HG03378 (cell line): ENCODE results near the gene PLXNB2.
"Not testable (repeated sequence)": the region's sequence is repeated elsewhere in the genome, so short reads cannot be mapped to it uniquely, and the experiment has no call there.

Source experiments
- ATAC-seq: cut with Tn5 transposase; IDR thresholded peaks from one replicate; pipeline ENCODE4 v1.9.1; 2021; ENCODE audit warnings: mild to moderate bottlenecking, moderate library complexity; ENCODE audit not compliant: unreplicated experiment

Gene PLXNB2, protein sequence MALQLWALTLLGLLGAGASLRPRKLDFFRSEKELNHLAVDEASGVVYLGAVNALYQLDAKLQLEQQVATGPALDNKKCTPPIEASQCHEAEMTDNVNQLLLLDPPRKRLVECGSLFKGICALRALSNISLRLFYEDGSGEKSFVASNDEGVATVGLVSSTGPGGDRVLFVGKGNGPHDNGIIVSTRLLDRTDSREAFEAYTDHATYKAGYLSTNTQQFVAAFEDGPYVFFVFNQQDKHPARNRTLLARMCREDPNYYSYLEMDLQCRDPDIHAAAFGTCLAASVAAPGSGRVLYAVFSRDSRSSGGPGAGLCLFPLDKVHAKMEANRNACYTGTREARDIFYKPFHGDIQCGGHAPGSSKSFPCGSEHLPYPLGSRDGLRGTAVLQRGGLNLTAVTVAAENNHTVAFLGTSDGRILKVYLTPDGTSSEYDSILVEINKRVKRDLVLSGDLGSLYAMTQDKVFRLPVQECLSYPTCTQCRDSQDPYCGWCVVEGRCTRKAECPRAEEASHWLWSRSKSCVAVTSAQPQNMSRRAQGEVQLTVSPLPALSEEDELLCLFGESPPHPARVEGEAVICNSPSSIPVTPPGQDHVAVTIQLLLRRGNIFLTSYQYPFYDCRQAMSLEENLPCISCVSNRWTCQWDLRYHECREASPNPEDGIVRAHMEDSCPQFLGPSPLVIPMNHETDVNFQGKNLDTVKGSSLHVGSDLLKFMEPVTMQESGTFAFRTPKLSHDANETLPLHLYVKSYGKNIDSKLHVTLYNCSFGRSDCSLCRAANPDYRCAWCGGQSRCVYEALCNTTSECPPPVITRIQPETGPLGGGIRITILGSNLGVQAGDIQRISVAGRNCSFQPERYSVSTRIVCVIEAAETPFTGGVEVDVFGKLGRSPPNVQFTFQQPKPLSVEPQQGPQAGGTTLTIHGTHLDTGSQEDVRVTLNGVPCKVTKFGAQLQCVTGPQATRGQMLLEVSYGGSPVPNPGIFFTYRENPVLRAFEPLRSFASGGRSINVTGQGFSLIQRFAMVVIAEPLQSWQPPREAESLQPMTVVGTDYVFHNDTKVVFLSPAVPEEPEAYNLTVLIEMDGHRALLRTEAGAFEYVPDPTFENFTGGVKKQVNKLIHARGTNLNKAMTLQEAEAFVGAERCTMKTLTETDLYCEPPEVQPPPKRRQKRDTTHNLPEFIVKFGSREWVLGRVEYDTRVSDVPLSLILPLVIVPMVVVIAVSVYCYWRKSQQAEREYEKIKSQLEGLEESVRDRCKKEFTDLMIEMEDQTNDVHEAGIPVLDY (N-terminal part only)

DNA sequence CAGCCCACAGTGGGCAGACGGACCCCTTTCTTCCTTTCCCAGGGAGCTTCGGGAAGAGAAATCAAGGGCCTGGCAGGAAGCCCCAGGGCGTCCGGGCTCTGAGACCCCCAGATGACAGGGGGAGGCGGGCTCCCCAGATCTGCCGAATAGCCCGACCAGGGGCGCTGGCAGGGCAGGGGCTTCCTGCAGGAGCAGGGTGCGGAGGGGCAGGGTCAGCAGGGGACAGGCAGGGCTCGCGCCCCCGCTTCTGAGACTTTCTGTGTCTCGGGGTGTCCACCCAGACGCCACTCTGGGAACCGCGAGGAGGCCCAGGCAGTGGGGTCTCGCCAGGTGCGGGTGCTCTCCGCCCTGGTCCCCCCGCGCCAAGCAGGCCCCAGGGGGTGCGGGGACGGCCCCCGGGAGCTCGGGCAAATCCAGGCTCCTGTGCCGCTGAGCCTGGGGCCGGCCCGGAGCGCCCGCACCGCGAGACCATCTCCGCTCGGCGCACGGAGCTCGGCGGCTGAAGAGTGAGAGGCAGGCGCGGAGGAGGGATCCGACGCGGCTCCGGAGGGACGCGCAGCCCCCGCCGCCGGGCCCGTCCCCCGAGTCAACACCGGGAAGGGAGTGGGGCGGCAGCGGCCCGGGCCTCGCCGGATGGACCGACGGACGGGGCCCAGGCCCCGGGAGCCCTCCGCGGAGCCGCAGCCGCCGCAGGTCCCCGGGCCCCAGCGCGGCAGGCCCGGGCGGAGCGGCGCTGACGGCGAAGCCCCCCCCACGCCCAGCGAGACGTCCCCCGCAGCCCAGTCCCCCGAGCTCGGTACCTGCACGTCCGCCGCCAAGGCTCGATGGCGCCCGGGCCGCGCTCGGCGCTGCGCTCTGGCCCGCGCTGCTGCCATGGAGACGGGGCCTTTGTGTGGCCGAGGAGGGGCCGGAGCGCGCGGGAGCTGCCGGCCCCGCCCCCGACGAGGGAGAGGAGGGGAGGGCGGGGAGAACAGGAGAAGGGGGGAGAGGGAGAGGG, at the start of gene PLXNB2:
TSS of gene PLXNB2 (minus strand) at position 894 of the 997 bp plus-strand sequence. CDS start 17,062 bp downstream, outside the sequence.
- no peak for ATAC-seq

DNA sequence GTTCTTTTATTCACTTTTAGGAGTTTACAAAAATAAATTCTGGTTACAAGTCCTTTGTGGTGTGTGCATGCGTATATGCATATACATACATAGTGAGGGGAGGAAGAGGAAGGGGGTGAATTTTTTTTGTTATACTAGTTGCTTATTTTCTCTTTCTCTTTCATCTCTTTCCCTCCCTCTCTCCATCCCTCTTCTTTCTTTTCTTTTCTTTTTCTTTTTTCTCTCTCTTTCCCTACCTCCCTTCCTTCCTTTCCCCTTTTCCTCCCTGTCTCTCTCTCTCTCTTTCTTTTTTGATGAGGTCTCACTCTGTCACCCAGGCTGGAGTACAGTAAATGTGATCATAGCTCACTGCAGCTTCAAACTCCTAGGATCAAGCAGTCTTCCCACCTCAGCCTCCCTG, 49.8 kb upstream of the PLXNB2 start:
- no peak for ATAC-seq

DNA sequence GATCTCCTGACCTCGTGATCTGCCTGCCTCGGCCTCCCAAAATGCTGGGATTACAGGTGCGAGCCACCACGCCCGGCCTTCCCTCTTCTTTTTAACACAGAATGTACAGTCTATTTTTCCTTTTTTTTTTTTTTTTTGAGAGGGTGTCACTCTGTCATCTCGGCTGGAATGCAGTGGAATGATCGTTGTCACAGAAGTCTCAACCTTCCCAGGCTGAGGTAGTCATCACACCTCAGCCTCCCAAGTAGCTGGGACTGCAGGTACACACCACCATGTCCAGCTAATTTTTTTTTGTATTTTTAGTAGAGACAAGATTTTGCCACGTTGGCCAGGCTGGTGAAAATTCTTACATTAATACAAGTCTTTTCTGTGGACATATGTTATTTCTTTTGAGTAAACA, 48.7 kb upstream of the PLXNB2 start:
- ATAC-seq = no peak

DNA sequence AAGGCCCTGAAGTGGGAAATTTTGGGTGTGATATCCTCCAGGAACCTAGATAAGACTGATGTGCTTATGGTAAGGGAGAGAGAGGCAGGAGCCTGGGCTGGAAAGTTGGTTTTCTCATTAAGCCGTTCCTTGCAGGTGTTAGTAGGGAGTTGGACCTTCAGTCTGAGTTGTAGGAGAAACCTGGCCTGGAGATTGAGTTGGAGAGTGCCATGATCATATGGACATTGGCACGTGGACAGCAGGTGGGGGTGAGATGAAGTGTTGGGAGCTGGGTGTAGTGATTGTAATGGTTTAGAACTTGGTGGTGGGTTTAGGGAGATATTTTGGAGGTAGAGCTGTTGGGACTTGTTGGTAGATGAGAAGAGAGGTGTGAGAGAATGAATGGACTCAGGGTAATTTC, 40.6 kb upstream of the PLXNB2 start:
- ATAC-seq = no peak

DNA sequence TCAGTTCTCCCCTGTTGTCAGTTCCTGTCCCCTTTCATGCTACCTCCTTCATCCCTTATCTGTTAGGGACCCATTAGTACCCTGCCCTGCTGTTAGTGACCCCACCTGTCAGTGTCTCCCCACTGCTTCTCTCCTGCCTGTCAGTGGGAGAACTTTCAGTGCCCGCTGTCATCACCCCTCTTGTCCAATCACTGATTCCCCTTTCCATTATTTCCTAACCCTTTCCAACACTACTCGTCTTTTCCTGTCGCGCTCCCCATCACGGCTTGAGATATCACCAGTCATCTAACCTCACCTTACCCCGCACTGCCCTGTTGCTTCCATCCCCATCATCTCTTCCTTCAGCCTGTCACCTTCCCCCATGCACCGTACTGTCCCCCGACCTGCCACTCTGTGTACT, 39.7 kb upstream of the PLXNB2 start:
- no peak for ATAC-seq

DNA sequence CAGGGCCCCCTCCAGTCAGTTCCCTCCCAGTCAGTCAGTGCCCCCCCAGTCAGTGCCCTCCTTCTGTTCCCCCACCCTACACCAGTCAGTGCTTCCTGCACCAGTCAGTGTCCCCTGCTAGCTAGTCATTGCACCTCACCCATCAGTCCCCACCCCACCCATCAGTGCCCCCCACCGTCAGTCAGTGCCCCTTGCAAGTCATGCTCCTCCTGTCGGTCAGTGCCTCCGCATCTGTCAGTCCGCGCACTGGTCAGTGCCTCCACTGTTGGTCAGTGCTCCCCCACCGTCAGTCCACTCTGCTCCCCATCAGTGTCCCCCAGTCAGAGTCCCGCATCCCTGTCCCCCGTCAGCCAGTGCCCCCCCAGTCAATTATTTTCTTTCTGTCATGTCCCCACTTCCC, 39.0 kb upstream of the PLXNB2 start:
- no peak for ATAC-seq

DNA sequence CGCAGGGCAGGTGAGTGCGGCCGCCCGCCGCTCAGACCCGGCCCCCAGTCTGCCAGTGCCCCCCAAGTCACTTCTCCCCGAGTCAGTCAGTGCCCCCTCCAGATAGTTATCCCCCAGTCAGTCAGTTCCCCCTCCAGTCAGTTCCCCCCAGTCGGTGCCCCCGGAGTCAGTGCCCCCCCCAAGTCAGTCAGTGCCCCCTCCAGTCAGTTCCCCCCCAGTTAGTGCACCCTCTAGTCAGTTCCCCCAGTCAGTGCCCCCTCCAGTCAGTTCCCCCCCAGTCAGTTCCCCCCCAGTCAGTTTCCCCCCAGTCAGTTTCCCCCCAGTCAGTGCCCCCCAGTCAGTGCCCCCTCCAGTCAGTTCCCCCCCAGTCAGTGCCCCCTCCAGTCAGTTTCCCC, 36.1 kb upstream of the PLXNB2 start:
- no peak for ATAC-seq

DNA sequence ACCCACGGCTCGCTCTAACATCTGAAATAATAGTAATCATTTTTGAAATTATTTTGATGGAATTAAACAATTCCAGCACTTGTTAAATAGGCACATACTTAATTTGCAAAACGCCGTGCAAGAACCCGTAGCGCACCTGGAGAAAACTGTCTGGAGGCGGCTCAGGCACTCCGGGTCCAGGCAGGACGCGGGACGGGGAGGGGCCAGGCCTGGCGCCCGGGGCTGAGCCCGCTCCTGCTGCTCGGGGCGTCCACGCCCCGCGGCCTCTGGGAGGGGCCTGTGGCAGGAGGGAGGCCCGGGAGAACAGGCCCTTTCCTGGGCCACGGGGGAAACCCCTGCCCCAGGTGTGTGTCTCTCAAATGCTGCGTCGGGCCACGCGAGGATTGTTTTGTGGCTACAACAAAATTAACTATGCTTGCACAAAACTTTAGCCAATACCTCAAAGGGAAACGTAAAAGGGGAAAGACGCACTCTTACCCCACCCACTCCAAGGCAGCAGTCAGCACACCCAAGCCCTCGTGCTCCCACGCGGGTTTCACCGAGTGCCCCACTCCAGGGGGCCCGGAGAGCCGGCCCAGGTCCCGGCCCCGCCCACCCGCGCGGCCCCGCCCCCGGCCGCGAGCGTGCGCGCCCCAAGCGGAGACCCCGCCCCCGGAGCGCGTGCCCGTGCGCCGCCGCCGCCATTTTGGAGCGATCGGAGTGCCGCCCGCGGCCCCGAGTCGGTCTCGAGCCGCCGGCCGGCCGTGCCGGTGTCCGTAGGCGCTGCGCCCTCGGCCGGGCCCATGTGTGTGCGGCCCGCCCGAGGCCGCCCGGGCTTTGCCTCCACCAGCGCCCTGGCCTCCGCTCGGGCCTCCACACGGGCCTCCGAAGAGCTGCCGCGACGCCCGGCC, 35.5 kb upstream of the PLXNB2 start, which contains the start of gene PPP6R2:
TSS of gene PPP6R2 (plus strand) at position 677 of the 890 bp plus-strand sequence. CDS start 50,582 bp downstream, outside the sequence.
- ATAC-seq = peak; percentile 47

DNA sequence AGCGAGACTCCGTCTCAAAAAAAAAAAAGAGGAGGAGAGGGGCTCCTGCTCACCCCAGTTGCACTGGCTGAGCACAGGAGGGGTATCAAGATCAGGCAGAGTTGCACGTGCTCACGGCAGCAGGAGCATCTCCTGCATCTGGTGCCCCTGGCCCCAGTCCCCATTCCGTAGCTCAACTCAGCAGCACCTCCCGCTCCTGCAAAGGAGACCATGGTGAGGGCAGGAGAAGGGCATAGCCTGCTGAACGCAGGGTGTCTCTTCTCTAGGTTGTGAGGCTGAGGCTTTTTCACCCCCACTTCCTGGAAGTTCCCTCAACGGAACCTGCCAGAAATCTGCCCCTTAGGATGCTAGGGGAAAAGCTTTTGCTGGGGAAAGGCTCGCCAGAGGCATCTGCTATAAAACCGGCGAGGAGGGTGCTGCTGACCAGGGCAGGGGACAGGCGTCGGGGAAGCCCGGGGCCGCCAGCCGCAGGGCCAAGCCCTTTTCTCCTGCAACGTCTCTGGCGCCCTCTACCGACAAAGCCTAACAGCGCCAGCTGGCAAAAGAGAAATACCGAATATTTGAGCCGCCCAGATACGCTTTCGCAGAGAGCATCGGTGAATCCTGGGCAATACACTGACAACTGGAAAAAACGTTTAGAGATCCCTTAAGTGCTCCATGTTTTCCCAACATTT, 34.7 kb upstream of the PLXNB2 start:
- ATAC-seq = peak; percentile 57

DNA sequence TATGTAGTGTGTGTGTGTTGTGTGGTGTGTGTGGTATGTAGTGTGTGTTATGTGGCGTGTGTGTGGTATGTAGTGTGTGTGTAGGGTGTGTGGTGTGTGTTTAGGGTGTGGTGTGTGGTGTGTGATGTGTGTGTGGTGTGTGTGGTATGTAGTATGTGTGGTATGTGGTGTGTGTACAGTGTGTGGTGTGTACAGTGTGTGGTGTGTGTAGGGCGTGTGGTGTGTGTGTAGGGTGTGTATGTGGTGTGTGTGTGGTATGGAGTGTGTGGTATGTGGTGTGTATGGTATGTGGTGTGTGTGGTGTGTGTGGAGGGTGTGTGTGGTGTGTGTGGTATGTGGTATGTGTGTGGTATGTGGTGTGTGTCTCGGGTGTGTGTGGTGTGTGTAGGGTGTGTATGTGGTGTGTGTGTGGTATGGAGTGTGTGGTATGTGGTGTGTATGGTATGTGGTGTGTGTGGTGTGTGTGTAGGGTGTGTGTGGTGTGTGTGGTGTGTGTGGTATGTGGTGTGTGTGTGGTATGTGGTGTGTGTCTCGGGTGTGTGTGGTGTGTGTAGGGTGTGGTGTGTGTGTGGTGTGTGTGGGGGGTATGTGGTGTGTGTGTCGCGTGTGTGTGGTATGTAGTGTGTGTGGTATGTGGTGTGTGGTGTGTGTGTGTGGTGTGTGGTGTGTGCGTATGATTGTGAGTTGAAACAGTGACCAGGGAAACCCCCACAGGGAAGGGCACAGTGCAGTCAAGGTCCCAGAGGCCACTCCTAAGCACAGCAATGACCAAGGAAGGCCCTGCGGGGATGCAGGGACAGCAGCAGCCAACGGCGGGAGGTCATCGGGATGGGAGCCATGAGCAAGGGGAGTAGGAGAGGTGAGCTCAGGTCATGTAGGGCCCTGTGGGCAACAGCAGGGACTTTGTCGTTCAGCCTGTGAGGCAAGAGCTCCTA, 32.8 kb upstream of the PLXNB2 start:
- ATAC-seq = no peak

DNA sequence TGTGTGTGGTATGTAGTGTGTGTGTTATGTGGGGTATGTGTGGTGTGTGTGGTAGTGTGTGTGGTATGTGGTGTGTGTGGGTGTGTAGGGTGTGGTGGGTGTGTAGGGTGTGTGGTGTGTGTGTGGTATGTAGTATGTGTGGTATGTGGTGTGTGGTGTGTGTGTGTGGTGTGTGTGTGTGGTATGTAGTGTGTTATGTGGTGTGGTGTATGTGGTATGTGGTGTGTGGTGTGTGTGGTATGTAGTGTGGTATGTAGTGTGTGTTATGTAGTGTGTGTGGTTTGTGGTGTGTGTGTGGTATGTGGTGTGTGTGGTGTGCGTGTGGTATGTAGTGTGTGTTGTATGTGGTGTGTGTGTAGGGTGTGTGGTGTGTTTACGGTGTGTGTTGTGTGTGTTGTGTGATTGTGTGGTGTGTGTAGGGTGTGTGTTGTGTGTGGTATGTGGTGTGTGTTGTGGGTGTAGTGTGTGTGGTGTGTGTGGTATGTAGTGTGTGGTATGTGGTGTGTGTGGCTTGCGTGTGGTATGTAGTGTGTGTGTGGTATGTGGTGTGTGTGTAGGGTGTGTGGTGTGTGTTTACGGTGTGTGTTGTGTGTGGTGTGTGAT, 31.5 kb upstream of the PLXNB2 start:
- no peak for ATAC-seq

DNA sequence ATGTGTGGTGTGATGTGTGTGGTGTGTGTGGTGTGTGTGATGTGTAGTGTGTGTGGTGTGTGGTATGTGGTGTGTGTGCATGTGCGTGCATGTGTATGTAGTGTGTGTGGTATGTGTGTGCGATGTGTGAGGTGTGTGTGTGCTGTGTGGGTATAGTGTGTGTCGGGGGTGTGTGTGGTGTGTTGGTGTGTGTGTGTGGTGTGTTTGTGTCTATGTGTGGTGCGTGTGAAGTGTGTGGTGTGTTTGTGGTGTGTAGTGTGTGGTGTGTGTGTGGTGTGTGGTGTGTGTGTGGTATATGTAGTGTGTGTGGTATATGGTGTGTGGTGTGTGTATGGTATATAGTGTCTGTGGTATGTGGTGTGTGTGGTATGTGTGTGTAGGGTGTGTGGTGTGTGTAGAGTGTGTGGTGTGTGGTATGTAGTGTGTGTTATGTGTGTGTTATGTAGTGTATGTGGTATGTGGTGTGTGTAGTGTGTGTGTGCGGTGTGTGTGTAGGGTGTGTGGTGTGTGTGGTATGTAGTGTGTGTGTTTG, 30.7 kb upstream of the PLXNB2 start:
- ATAC-seq = no peak

DNA sequence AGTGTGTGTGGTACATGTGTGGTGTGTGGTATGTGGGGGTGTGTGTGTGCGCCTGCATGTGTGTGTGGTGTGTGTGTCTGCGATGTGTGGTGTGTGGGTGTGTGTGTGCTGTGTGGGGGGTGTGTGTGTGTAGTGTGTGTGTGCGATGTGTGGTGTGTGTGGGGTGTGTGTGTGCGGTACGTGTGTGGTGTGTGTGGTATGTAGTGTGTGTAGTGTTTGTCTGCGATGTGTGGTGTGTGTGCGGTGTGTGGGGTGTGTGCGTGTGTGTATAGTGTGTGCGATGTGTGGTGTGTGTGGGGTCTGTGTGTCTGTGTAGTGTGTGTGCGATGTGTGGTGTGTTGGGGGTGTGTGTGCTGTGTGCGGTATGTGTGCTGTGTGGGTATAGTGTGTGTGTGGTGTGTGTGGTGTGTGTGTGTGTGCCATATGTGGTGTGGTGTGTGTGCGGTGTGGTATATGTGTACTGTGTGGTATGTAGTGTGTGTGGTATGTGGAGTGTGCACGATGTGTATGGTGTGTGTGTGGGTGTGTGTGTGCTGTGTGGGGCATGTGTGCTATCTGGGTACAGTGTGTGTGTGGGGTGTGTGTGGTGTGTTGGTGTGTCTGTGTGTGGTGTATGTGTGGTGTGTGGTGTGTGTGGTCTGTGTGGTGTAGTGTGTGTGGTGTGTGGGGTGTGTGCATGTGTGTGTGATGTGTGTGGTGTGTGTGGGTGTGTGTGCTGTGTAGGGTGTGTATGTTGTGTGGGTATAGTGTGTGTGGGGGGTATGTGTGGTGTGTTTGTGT, 30.0 kb upstream of the PLXNB2 start:
- ATAC-seq = no peak

DNA sequence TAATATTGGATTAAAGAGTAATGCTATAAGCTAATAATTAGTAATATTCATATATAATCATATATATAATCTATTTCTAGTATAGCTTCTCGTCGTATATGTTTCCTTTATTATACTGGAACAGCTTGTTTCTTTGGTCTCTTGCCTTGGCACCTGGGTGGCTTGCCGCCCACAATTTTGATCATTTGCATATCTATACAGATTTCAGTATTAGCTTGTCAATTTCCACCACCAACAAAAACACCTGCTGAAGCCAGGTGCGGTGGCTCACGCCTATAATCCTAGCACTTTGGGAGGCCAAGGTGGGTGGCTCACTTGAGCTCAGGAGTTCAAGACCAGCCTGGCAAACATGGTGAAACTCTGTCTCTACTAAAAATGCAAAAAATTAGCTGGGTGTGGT, 27.0 kb upstream of the PLXNB2 start:
- not testable (repeated sequence) for ATAC-seq

DNA sequence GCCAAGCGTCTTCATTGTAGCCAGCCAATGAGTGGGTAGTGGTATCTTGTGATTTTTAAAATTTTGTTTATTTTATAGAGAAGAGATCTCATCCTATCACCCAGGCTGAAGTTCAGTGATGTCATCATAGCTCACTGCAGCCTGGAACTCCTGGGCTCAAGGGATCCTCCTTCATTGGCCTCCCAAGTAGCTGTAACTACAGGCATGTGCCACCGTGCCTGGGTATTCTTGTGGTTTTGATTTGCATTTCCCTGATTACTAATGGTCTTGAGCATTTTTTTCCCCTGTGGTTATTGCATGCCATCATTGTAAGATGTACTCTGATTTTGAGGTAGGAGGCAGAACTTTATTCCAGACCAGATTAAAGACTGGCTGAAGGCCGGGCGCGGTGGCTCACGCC, 21.8 kb upstream of the PLXNB2 start:
- no peak for ATAC-seq

DNA sequence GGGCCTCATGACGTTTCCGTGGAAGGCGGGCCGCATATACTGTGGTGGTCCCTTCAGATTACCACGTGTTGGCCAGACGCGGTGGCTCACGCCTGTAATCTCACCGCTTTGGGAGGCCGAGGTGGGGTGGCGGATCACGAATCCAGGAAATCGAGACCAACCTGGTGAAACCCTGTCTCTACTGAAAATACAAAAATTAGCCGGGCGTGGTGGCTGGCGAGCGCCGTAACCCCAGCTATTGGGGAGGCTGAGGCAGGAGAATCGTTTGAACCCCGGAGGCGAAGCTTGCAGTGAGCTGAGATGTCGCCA, 20.2 kb upstream of the PLXNB2 start:
- no peak for ATAC-seq
